IPS DF 6.9 (cell line): Measurements from ENCODE around the gene SAA2.
"Not testable (repeated sequence)": the region's sequence is repeated elsewhere in the genome, so short reads cannot be mapped to it uniquely, and the experiment has no call there.

Experiments used
- DNase-seq: peaks from one replicate; pipeline ENCODE4 v3.0.0-alpha.2; 2013; ENCODE audit warnings: low read depth, low spot score
- H3K27ac ChIP-seq: one replicate; pipeline ENCODE4 v1.5.1; 2013; ENCODE audit warnings: low read length, control low read depth
- H3K27me3 ChIP-seq: 2 replicates; pipeline ENCODE4 v1.6.1; 2013; ENCODE audit warnings: mild to moderate bottlenecking, low read length; ENCODE audit not compliant: control insufficient read depth, insufficient read depth
- H3K36me3 ChIP-seq: 2 replicates; pipeline ENCODE4 v1.6.1; 2013; ENCODE audit warnings: low read length; ENCODE audit not compliant: control insufficient read depth, insufficient read depth
- H3K4me1 ChIP-seq: 2 replicates; pipeline ENCODE4 v1.6.1; 2013; ENCODE audit warnings: low read length; ENCODE audit not compliant: control insufficient read depth, insufficient read depth
- H3K4me3 ChIP-seq: 2 replicates; pipeline ENCODE4 v1.5.1; 2013; ENCODE audit warnings: mild to moderate bottlenecking, low read length
- H3K9me3 ChIP-seq: 2 replicates; pipeline ENCODE4 v1.6.1; 2013; ENCODE audit warnings: low read length, inconsistent platforms; ENCODE audit not compliant: control insufficient read depth, insufficient read depth
- WGBS: extraction: QIAGEN DNeasy Blood & Tissue Kit; methylation state at CpG from one replicate; pipeline ENCODE4 v1.1.7; 2013; ENCODE audit warnings: mixed read lengths, missing lambda C conversion rate; ENCODE audit not compliant: insufficient read length, insufficient coverage; 5-methylcytosine and 5-hydroxymethylcytosine counted together

Gene SAA2

GRCh38 chr11:18269252-18269651 is 20.8 kb upstream of the SAA2 start:
- WGBS, result no CpG with 5 or more reads among the region's 5 CpGs
- H3K4me1 ChIP-seq, H3K4me3 ChIP-seq, DNase-seq, H3K36me3 ChIP-seq, H3K27ac ChIP-seq, H3K9me3 ChIP-seq, H3K27me3 ChIP-seq: not testable (repeated sequence)

- H3K9me3 ChIP-seq, DNase-seq, H3K4me1 ChIP-seq, H3K27ac ChIP-seq, H3K4me3 ChIP-seq, H3K36me3 ChIP-seq, H3K27me3 ChIP-seq: not testable (repeated sequence)
- WGBS, result no CpG with 5 or more reads among the region's 10 CpGs
Observed at GRCh38 chr11:18267335-18268133, 19.1 kb upstream of the SAA2 start.

- WGBS, result no CpG with 5 or more reads among the region's 8 CpGs
Observed at GRCh38 chr11:18265949-18266348, 17.5 kb upstream of the SAA2 start, which contains the start of gene SAA1. SAA1 (plus strand) TSS chr11:18266264; CDS start chr11:18266888, 624 bp downstream.

GRCh38 chr11:18264677-18265555 is 16.4 kb upstream of the SAA2 start:
- no peaks in the 10 kb centered on the region for H3K9me3 ChIP-seq
- peaks cover 2% of the 10 kb centered on the region; the same call in 1 of the 2 replicates for H3K4me1 ChIP-seq
- H3K4me3 ChIP-seq, result no peak overlapping the region
- DNase-seq, result no peak
- H3K36me3 ChIP-seq, result no peaks in the 10 kb centered on the region
- WGBS, result no CpG with 5 or more reads among the region's 1 CpG
- no peaks in the 10 kb centered on the region for H3K27me3 ChIP-seq
- no peak overlapping the region for H3K27ac ChIP-seq

More at GRCh38 chr11:18265949-18266348, 17.5 kb upstream of the SAA2 start, which contains the start of gene SAA1:
- Histone ChIP-seq H3K27me3 (no peaks in the 10 kb centered on the region), H3K36me3 (no peaks in the 10 kb centered on the region), H3K27ac (no peak within 1 kb of the TSS), H3K4me1 (peaks cover 2% of the 10 kb centered on the region; the same call in 1 of the 2 replicates), H3K4me3 (no peak within 1 kb of the TSS), H3K9me3 (no peaks in the 10 kb centered on the region)
- DNase-seq, result no peak

GRCh38 chr11:18264035-18264434 is 15.6 kb upstream of the SAA2 start:
- Histone ChIP-seq H3K4me3 (no peak overlapping the region), H3K4me1 (no peaks in the 10 kb centered on the region), H3K27ac (no peak overlapping the region), H3K27me3 (no peaks in the 10 kb centered on the region), H3K36me3 (no peaks in the 10 kb centered on the region), H3K9me3 (no peaks in the 10 kb centered on the region)
- DNase-seq, result no peak
- 100% methylated on average over 2 of the region's 4 CpGs for WGBS

- DNase-seq, H3K27ac ChIP-seq, H3K9me3 ChIP-seq, H3K4me3 ChIP-seq, H3K36me3 ChIP-seq, H3K4me1 ChIP-seq, H3K27me3 ChIP-seq: not testable (repeated sequence)
- WGBS, result no CpG with 5 or more reads among the region's 8 CpGs
Observed at GRCh38 chr11:18262681-18263350, 14.3 kb upstream of the SAA2 start.

- no peaks in the 10 kb centered on the region for H3K4me1 ChIP-seq
- no peaks in the 10 kb centered on the region for H3K9me3 ChIP-seq
- H3K27me3 ChIP-seq, result no peaks in the 10 kb centered on the region
- no peak for DNase-seq
- H3K4me3 ChIP-seq, result no peak overlapping the region
- WGBS, result no CpG with 5 or more reads among the region's 14 CpGs
- H3K27ac ChIP-seq, result no peak overlapping the region
- no peaks in the 10 kb centered on the region for H3K36me3 ChIP-seq
Observed at GRCh38 chr11:18261721-18262120, 13.3 kb upstream of the SAA2 start.

GRCh38 chr11:18259259-18259658 is 10.8 kb upstream of the SAA2 start:
- Histone ChIP-seq H3K4me1 (no peaks in the 10 kb centered on the region), H3K9me3 (no peaks in the 10 kb centered on the region)

GRCh38 chr11:18254781-18255361 is 6.4 kb upstream of the SAA2 start:
- Histone ChIP-seq H3K4me1 (no peaks in the 10 kb centered on the region), H3K27ac (no peak overlapping the region), H3K9me3 (no peaks in the 10 kb centered on the region), H3K27me3 (no peaks in the 10 kb centered on the region), H3K36me3 (no peaks in the 10 kb centered on the region), H3K4me3 (no peak overlapping the region)
- WGBS, result no CpG with 5 or more reads among the region's 2 CpGs
- DNase-seq, result no peak

More at GRCh38 chr11:18259259-18259658, 10.8 kb upstream of the SAA2 start:
- no peak overlapping the region for H3K27ac ChIP-seq
- H3K4me3 ChIP-seq, result no peak overlapping the region
- no peak for DNase-seq
- no peaks in the 10 kb centered on the region for H3K36me3 ChIP-seq
- H3K27me3 ChIP-seq, result no peaks in the 10 kb centered on the region

- Histone ChIP-seq H3K4me1 (no peaks in the 10 kb centered on the region), H3K4me3 (no peak overlapping the region), H3K27ac (no peak overlapping the region), H3K9me3 (no peaks in the 10 kb centered on the region), H3K27me3 (no peaks in the 10 kb centered on the region), H3K36me3 (no peaks in the 10 kb centered on the region)
- DNase-seq, result no peak
- no CpG with 5 or more reads among the region's 11 CpGs for WGBS
Observed at GRCh38 chr11:18253778-18254338, 5.4 kb upstream of the SAA2 start.
